Gastrocnemius medialis (tissue), 4 donors: Measurements from ENCODE around the gene OR10V1. TPM values are rescaled to one million over a fixed set of nuclear protein-coding genes. Genes with fewer than 3 reads are reported as not detected.

Experiments
- ATAC-seq, 2 donors: fragments of 150-250 bp; one replicate each; pipeline ENCODE4 v1.9.1; 2016
- DNase-seq, 2 donors: peaks; one replicate each; pipeline ENCODE4 v3.0.0-alpha.2; 2019
- H3K27ac ChIP-seq, 4 donors: fragments of 200-600 bp; sonication (generic); 1 replicate in 1 of 4; 2 replicates in 3 of 4; pipeline ENCODE4 v1.5.1; 2016 to 2018; ENCODE audit warnings: mild to moderate bottlenecking in 2 of 4, moderate library complexity in 1 of 4
- H3K27me3 ChIP-seq, 3 donors: fragments of 200-600 bp; sonication (generic) in 2 of 3; 1 replicate in 1 of 3; 2 replicates in 2 of 3; pipeline versions ENCODE4 v1.5.1 to v1.6.0; 2016 to 2019; ENCODE audit warnings: mild to moderate bottlenecking in 1 of 3, moderate library complexity in 1 of 3
- H3K36me3 ChIP-seq, 2 donors: fragments of 200-600 bp; sonication (generic) in 1 of 2; one replicate each; pipeline ENCODE4 v1.5.1; 2017 to 2018
- H3K4me1 ChIP-seq, 2 donors: fragments of 200-600 bp; sonication (generic) in 1 of 2; one replicate each; pipeline ENCODE4 v1.5.1; 2016 to 2017; ENCODE audit warnings: mild to moderate bottlenecking in 2 of 2
- H3K4me3 ChIP-seq, 4 donors: fragments of 200-600 bp; sonication (generic) in 3 of 4; 1 replicate in 1 of 4; 2 replicates in 3 of 4; pipeline ENCODE4 v1.5.1; 2016 to 2019; ENCODE audit warnings: mild to moderate bottlenecking in 2 of 4
- H3K9me3 ChIP-seq, 3 donors: fragments of 200-600 bp; sonication (generic) in 2 of 3; 1 replicate in 1 of 3; 2 replicates in 2 of 3; pipeline ENCODE4 v1.5.1; 2016 to 2019
- CTCF ChIP-seq, 5 experiments: fragments of 450-650 bp in 3 of 5; fragments of 200-600 bp in 2 of 5; sonication (generic) in 2 of 5; IDR thresholded peaks in 4 of 5; conservative IDR thresholded peaks in 1 of 5; 1 replicate in 4 of 5; 2 replicates in 1 of 5; pipeline ENCODE4 v1.5.1; 2016 to 2019; ENCODE audit warnings: antibody characterized with exemption in 5 of 5, mild to moderate bottlenecking in 3 of 5, moderate library complexity in 3 of 5
- POLR2A ChIP-seq, 2 donors: fragments of 450-650 bp; IDR thresholded peaks; one replicate each; pipeline ENCODE4 v1.6.1; 2017; ENCODE audit warnings: antibody characterized with exemption in 2 of 2, mild to moderate bottlenecking in 2 of 2, moderate library complexity in 2 of 2
- in situ Hi-C, 4 donors: fragments of 200-750 bp; cut with MboI; loops; one replicate each; pipeline versions ENCODE4 v1.15.0 to v1.8.0; 2017; ENCODE audit warnings: low sequenced_read_pairs in 4 of 4
- intact Hi-C: fragments of 100-400 bp; cut with DNase I; formaldehyde crosslinking; loops from one replicate; pipeline ENCODE4 v1.15.1; 2023; ENCODE audit warnings: low total_unique reads
- total RNA-seq, 4 donors: library from RNA; depleted of rRNA; stranded (reverse); fragments of >200 nt; gene quantifications; one replicate each; pipeline versions ENCODE4 v1.1.0 to v1.2.3, GENCODE V29; 2016

The OR10V1 gene
- total RNA-seq, 4 donors from 2014 or later: not detected

GRCh38 chr11:59676205-59676604 lies 37.4 kb downstream of the OR10V1 start:
- TF ChIP-seq CTCF (IDR thresholded peaks at IDR 0.05 in 4 of 5, conservative IDR thresholded peaks at IDR 0.05 in 1 of 5) (no peak), POLR2A (IDR thresholded peaks at IDR 0.05) (no peak)
- Histone ChIP-seq H3K9me3 (no peaks in the 10 kb centered on the region), H3K27me3 (no peaks in the 10 kb centered on the region), H3K36me3 (no peaks in the 10 kb centered on the region), H3K4me1 (no peaks in the 10 kb centered on the region), H3K4me3 (no peak overlapping the region), H3K27ac (no peak overlapping the region)
- no peak for ATAC-seq
- in situ Hi-C loops (loop anchor here in 2 of 4 donors (5.0 to 10.0 kb wide), 2 partner anchors 139 to 141 kb away; no protein-coding TSS in a partner anchor), intact Hi-C loops (no loop called here)
- DNase-seq: no peak

GRCh38 chr11:59674291-59674690 lies 39.4 kb downstream of the OR10V1 start:
- no peak for TF ChIP-seq CTCF (IDR thresholded peaks at IDR 0.05 in 4 of 5, conservative IDR thresholded peaks at IDR 0.05 in 1 of 5)
- no peak for TF ChIP-seq POLR2A (IDR thresholded peaks at IDR 0.05)
- Histone ChIP-seq H3K9me3 (no peaks in the 10 kb centered on the region), H3K27ac (no peak overlapping the region), H3K4me1 (peaks cover 6% of the 10 kb centered on the region in 2 donors), H3K27me3 (no peaks in the 10 kb centered on the region), H3K4me3 (no peak overlapping the region), H3K36me3 (no peaks in the 10 kb centered on the region)
- in situ Hi-C loops (loop anchor here in 2 of 4 donors (5.0 to 10.0 kb wide), 2 partner anchors 137 to 139 kb away; no protein-coding TSS in a partner anchor), intact Hi-C loops (no loop called here)
- DNase-seq: no peak
- no peak for ATAC-seq

- in situ Hi-C loops: loop anchor here in 2 of 4 donors (5.0 to 10.0 kb wide), 2 partner anchors 136 to 138 kb away; no protein-coding TSS in a partner anchor
These were observed 40.4 kb downstream of the OR10V1 start for GRCh38 chr11:59673291-59673690.

GRCh38 chr11:59671471-59671870 lies 42.2 kb downstream of the OR10V1 start:
- Histone ChIP-seq H3K4me3 (no peak overlapping the region), H3K27me3 (no peaks in the 10 kb centered on the region), H3K36me3 (peaks cover 0 to 2% of the 10 kb centered on the region in 2 donors), H3K9me3 (no peaks in the 10 kb centered on the region), H3K4me1 (peaks cover 19 to 23% of the 10 kb centered on the region in 2 donors), H3K27ac (no peak overlapping the region)
- no peak for TF ChIP-seq CTCF (IDR thresholded peaks at IDR 0.05 in 4 of 5, conservative IDR thresholded peaks at IDR 0.05 in 1 of 5)
- in situ Hi-C loops (loop anchor here in 2 of 4 donors (5.0 to 10.0 kb wide), 2 partner anchors 134 to 137 kb away; no protein-coding TSS in a partner anchor), intact Hi-C loops (no loop called here)
- ATAC-seq: no peak
- DNase-seq: no peak

More at GRCh38 chr11:59673291-59673690, 40.4 kb downstream of the OR10V1 start:
- H3K9me3 ChIP-seq: no peaks in the 10 kb centered on the region
- H3K36me3 ChIP-seq: no peaks in the 10 kb centered on the region
- intact Hi-C loops: no loop called here
- no peak overlapping the region for H3K4me3 ChIP-seq
- DNase-seq: no peak
- H3K27ac ChIP-seq: no peak overlapping the region
- TF ChIP-seq CTCF (IDR thresholded peaks at IDR 0.05 in 4 of 5, conservative IDR thresholded peaks at IDR 0.05 in 1 of 5) (no peak), POLR2A (IDR thresholded peaks at IDR 0.05) (no peak)
- H3K27me3 ChIP-seq: no peaks in the 10 kb centered on the region
- ATAC-seq: no peak
- H3K4me1 ChIP-seq: peaks cover 6% of the 10 kb centered on the region in 2 donors
